LNCaP clone FGC (cell line): Measurements from ENCODE around the gene COL15A1.

Experiments
- DNase-seq: peaks from one replicate; pipeline ENCODE4 v3.0.0-alpha.2; 2011; ENCODE audit warnings: low read depth
- H3K4me3 ChIP-seq: 2 replicates; pipeline ENCODE4 v1.5.1; 2011; ENCODE audit warnings: mild to moderate bottlenecking, low read depth, low read length, control low read depth
- CTCF ChIP-seq: IDR thresholded peaks from 2 replicates; pipeline ENCODE4 v1.5.1; 2012; ENCODE audit warnings: mild to moderate bottlenecking; ENCODE audit not compliant: control insufficient read depth, insufficient read depth; ENCODE audit errors: extremely low read depth

The COL15A1 gene

GRCh38 chr9:98915599-98915998, 28.1 kb upstream of the COL15A1 start:
- no peak for TF ChIP-seq CTCF
- DNase-seq = no peak
- no peak overlapping the region for H3K4me3 ChIP-seq

- DNase-seq = no peak
- no peak for TF ChIP-seq CTCF
- H3K4me3 ChIP-seq = no peak overlapping the region
These were observed 27.0 kb upstream of the COL15A1 start for GRCh38 chr9:98916660-98917059.

- H3K4me3 ChIP-seq = no peak overlapping the region
- no peak for TF ChIP-seq CTCF
- no peak for DNase-seq
These were observed 25.8 kb upstream of the COL15A1 start for GRCh38 chr9:98917746-98918487.

GRCh38 chr9:98921732-98922131, 22.0 kb upstream of the COL15A1 start:
- no peak for TF ChIP-seq CTCF
- H3K4me3 ChIP-seq = no peak overlapping the region
- DNase-seq = no peak

- DNase-seq = no peak
- TF ChIP-seq CTCF = no peak
- no peak overlapping the region for H3K4me3 ChIP-seq
These were observed 20.8 kb upstream of the COL15A1 start for GRCh38 chr9:98922721-98923435.

- no peak for DNase-seq
- TF ChIP-seq CTCF = no peak
- H3K4me3 ChIP-seq = no peak overlapping the region
These were observed 20.1 kb upstream of the COL15A1 start for GRCh38 chr9:98923451-98924123.
